K562 (cell line): ENCODE results near the gene HGFAC. TPM values are rescaled to one million over a fixed set of nuclear protein-coding genes. Genes with fewer than 3 reads are reported as not detected.

Experiments used
- ATAC-seq: fragments of 200-7000 bp; cut with Tn5 transposase; 3 replicates; pipeline ENCODE4 v1.9.1; 2020; ENCODE audit warnings: moderate library complexity
- BruUV-seq: library from RNA; stranded (reverse); fragments of 400-500 nt; replicated peaks from 2 replicates; lab custom pipeline; 2021; lab: Mats Ljungman, UMichigan
- CTCF ChIA-PET: fragments of 300-600 bp; formaldehyde crosslinking; extraction: SDS; loops from one replicate; lab custom pipeline; 2021; ENCODE audit warnings: low intra/inter-chr PET ratio; lab: Yijun Ruan, JAX
- POLR2A ChIA-PET: fragments of 300-600, 350-650 bp; sonication (Branson Sonifier 250); formaldehyde crosslinking; extraction: SDS; loops from one replicate; lab custom pipeline; 2021; ENCODE audit warnings: antibody characterized with exemption, inconsistent platforms; lab: Yijun Ruan, JAX
- DNase-seq, 4 experiments: peaks; one replicate each; pipeline versions ENCODE4 v3.0.0 to v3.0.0-alpha.2; 2011 to 2018; ENCODE audit warnings: low spot score in 3 of 4, mixed read lengths in 3 of 4; ENCODE audit errors: extremely low read depth in 1 of 4
- FAIRE-seq: peaks from 2 replicates; lab custom pipeline; 2011; peaks lifted over from hg19 to GRCh38; lab: Jason Lieb, UNC
- H2AFZ ChIP-seq: 2 replicates; pipeline ENCODE4 v1.6.0; 2011; ENCODE audit warnings: low read depth, low read length, control low read depth, inconsistent platforms
- H3K27ac ChIP-seq: fragments of 200-600 bp; 3 replicates; pipeline ENCODE4 v1.8.0; 2011; ENCODE audit warnings: low read depth, mild to moderate bottlenecking, control low read depth, inconsistent platforms, low read length, moderate library complexity, mixed read lengths; ENCODE audit errors: extremely low read depth
- H3K27me3 ChIP-seq, 2 experiments: fragments of 300-600 bp in 1 of 2; 2 replicates in 1 of 2; 3 replicates in 1 of 2; pipeline versions ENCODE4 v1.6.0 to v1.8.0; 2011; ENCODE audit warnings: inconsistent platforms in 2 of 2, low read length in 2 of 2, mild to moderate bottlenecking in 1 of 2, mixed read lengths in 1 of 2, moderate library complexity in 1 of 2; ENCODE audit not compliant: control insufficient read depth in 2 of 2, insufficient read depth in 2 of 2
- H3K36me3 ChIP-seq: fragments of 300-600 bp; 3 replicates; pipeline ENCODE4 v1.8.0; 2011; ENCODE audit warnings: mild to moderate bottlenecking, low read length, inconsistent platforms; ENCODE audit not compliant: control insufficient read depth, insufficient read depth
- H3K4me1 ChIP-seq, 2 experiments: fragments of 200-600 bp in 1 of 2; replicated peaks in 1 of 2; 2 replicates in 1 of 2; 3 replicates in 1 of 2; pipeline versions ENCODE4 v1.5.1 to v1.8.0; 2011; ENCODE audit warnings: inconsistent platforms in 2 of 2, low read length in 2 of 2, mild to moderate bottlenecking in 1 of 2, mixed read lengths in 1 of 2, moderate library complexity in 1 of 2; ENCODE audit not compliant: control insufficient read depth in 2 of 2, insufficient read depth in 2 of 2
- H3K4me2 ChIP-seq: 2 replicates; pipeline ENCODE4 v1.6.1; 2011; ENCODE audit warnings: low read length, control low read depth, inconsistent platforms, mixed read lengths; ENCODE audit not compliant: insufficient read depth
- H3K4me3 ChIP-seq: fragments of 200-600 bp; sonication (generic), shearing (Covaris generic); 2 replicates; pipeline ENCODE4 v1.5.1; 2016; ENCODE audit warnings: control low read depth, inconsistent platforms
- H3K79me2 ChIP-seq: fragments of 200-600 bp; 3 replicates; pipeline ENCODE4 v1.8.0; 2011; ENCODE audit warnings: low read length, inconsistent platforms; ENCODE audit not compliant: control insufficient read depth, insufficient read depth
- H3K9ac ChIP-seq, 2 experiments: 2 replicates each; pipeline versions ENCODE4 v1.6.0 to v1.6.1; 2011; ENCODE audit warnings: low read depth in 2 of 2, low read length in 2 of 2, control low read depth in 1 of 2, inconsistent platforms in 1 of 2, mild to moderate bottlenecking in 1 of 2, mixed read lengths in 1 of 2; ENCODE audit not compliant: insufficient read depth in 1 of 2
- H3K9me1 ChIP-seq: one replicate; pipeline ENCODE4 v1.6.0; 2011; ENCODE audit warnings: inconsistent platforms, mild to moderate bottlenecking, low read length, moderate library complexity; ENCODE audit not compliant: control insufficient read depth, insufficient read depth
- H3K9me3 ChIP-seq: replicated peaks from 2 replicates; pipeline ENCODE4 v1.5.1; 2011; ENCODE audit warnings: low read depth, low read length, inconsistent platforms; ENCODE audit not compliant: control insufficient read depth, insufficient read depth
- H4K20me1 ChIP-seq: replicated peaks from 2 replicates; pipeline ENCODE4 v1.6.1; 2011; ENCODE audit warnings: low read length, inconsistent platforms, mixed read lengths; ENCODE audit not compliant: control insufficient read depth, insufficient read depth
- MAX ChIP-seq: sonication (generic); formaldehyde crosslinking; IDR thresholded peaks from 2 replicates; pipeline ENCODE4 v1.9.0; 2022; ENCODE audit warnings: mild to moderate bottlenecking, missing genetic modification reagents
- NUFIP1 ChIP-seq: fragments of 450-650 bp; IDR thresholded peaks from 2 replicates; pipeline ENCODE4 v1.6.1; 2018; ENCODE audit not compliant: partially characterized antibody
- TRIM25 ChIP-seq: fragments of 450-650 bp; IDR thresholded peaks from 2 replicates; pipeline ENCODE4 v1.7.0; 2016; ENCODE audit warnings: borderline replicate concordance
- ZFP36 ChIP-seq: fragments of 150-350 bp; IDR thresholded peaks from 2 replicates; pipeline ENCODE4 v1.6.1; 2018; ENCODE audit warnings: low read length, low read depth; ENCODE audit not compliant: partially characterized antibody
- WGBS: fragments of 100-300 bp; shearing (Covaris generic); methylation state at CpG from one replicate; pipeline ENCODE4 v1.1.6; 2016; ENCODE audit warnings: low coverage, mixed read lengths; ENCODE audit not compliant: insufficient coverage; ENCODE audit errors: missing lambda C conversion rate; 5-methylcytosine and 5-hydroxymethylcytosine counted together
- in situ Hi-C: fragments of 300-500 bp; cut with MboI; formaldehyde crosslinking; loops from 4 replicates; pipeline ENCODE4 v1.15.0; 2018; ENCODE audit warnings: inconsistent platforms, mixed read lengths
- intact Hi-C: fragments of 100-400 bp; cut with micrococcal nuclease; formaldehyde crosslinking; loops from 2 replicates; pipeline ENCODE4 v1.14.2; 2022
- polyA plus RNA-seq, 8 experiments: library from polyadenylated mRNA; depleted of rRNA in 4 of 8; stranded (reverse) in 5 of 8; unstranded in 3 of 8; fragments of >200 nt; fragmentation: Nextera tagmentation in 2 of 8; fragmentation: Illumina TruSeq in 1 of 8; extraction: Ambion mirVana in 2 of 8; extraction: Trizol in 1 of 8; gene quantifications; 2 replicates each; pipeline versions ENCODE4 v1.2.1 to v1.2.3, GENCODE V29; 2011 to 2014; ENCODE audit warnings: inconsistent platforms in 1 of 8, missing spikeins in 1 of 8
- total RNA-seq, 7 experiments: library from RNA; depleted of rRNA in 6 of 7; stranded (reverse); fragments of >200 nt in 6 of 7; fragmentation: Illumina TruSeq in 2 of 7; extraction: Trizol in 2 of 7; gene quantifications; 2 replicates each; pipeline versions ENCODE4 v1.2.1 to v1.2.3, GENCODE V29; 2011 to 2021; ENCODE audit warnings: low replicate concordance in 1 of 7

Gene HGFAC
- total and polyA plus RNA-seq, 9 of the 15 experiments (the other 6 are each of a cell fraction or from before 2014, with no cell fraction given): 0.13 TPM; not detected in 8

GRCh38 chr4:3484057-3484973, 42.5 kb downstream of the HGFAC start:
- no peak for FAIRE-seq
- intact Hi-C loops: no loop called here
- no peak overlapping the region for H3K9ac ChIP-seq

More at GRCh38 chr4:3484057-3484973, 42.5 kb downstream of the HGFAC start:
- BruUV-seq: no TSS peak
- Histone ChIP-seq H3K27ac (no peak overlapping the region), H3K4me2 (no peak overlapping the region), H3K79me2 (no peaks in the 10 kb centered on the region), H3K9me3 (no peaks in the 10 kb centered on the region), H3K27me3 (peaks cover 14 to 82% of the 10 kb centered on the region in 2 experiments; a peak in 4 of 5 replicates), H3K4me3 (no peak overlapping the region), H4K20me1 (peaks cover 23% of the 10 kb centered on the region), H2AFZ (no peak overlapping the region), H3K9me1 (no peaks in the 10 kb centered on the region), H3K4me1 (peaks cover 0 to 54% of the 10 kb centered on the region in 2 experiments; a peak in 2 of 5 replicates), H3K36me3 (no peaks in the 10 kb centered on the region)
- WGBS: 7% methylated on average over 34 of the region's 45 CpGs
- POLR2A ChIA-PET: interaction anchor here (0.7 kb wide), 1 partner anchor 88 kb away, joined by 3 read pairs; no protein-coding TSS in a partner anchor
- in situ Hi-C loops: no loop called here
- TF ChIP-seq NUFIP1: no peak
- TF ChIP-seq ZFP36: peak; percentile 57
- peak; percentile 38; the same call in 1 of the 2 replicates for TF ChIP-seq MAX (CRISPR knock-in tag)
- no peak for TF ChIP-seq TRIM25
- ATAC-seq (no peak), DNase-seq (no peak)
- CTCF ChIA-PET: no interaction called here
